ENCODE data around the gene C17orf113.
A peak's percentile ranks its signal among the peaks of the same experiment; 100 is the strongest.

Gene C17orf113

GRCh38 chr17:42050393-42051012, at the start of gene C17orf113:
Gene C17orf113 (minus strand): TSS chr17:42050601. CDS start chr17:42043376, 7,225 bp downstream.
- DNase-seq = peak; percentile 52 to 58

GRCh38 chr17:42098730-42099399, 48.5 kb upstream of the C17orf113 start:
- no peak for DNase-seq

- DNase-seq = peak; percentile 51 to 65
These were observed 47.6 kb upstream of the C17orf113 start, which contains the start of gene ZNF385C for GRCh38 chr17:42097691-42098631. Gene ZNF385C (minus strand): TSS chr17:42098473. CDS start chr17:42063056, 35,417 bp downstream.

DNA sequence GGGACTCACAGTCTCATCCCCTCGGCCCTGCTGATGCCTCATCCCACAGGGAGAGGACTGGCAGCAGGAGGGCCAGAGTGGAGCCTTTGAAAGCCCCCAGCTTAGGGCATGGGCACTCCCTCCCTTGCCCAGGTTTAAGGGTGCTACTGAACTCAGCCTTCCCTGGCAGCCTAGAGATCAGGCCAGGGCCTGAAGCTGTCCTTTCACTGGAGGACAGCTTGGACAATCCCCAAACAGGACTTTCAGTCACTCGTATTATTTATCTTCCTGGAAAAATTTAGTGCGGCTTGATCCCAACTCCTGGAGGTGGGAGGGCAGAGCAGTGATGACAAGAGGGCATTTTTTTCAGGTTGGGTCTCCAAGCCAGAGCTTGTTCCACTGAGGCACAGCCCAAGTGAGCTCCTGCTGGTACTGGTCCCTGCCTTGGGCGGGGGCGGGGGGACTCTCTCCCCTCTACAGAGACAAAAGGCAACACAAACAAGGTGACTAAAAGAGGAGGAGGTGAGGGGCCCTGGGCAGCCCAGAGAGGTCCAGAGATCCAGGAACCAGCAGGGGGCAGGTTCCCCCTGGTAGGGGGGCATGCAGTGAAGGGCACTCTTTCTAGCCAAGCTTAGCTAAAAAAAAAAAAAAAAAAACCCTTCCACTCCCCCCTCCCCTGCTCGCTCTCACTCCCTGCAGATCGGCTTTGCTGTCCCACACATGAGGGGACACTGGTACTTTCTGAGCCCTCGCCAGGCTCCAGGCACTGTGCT, 46.1 kb upstream of the C17orf113 start:
- no peak for DNase-seq

GRCh38 chr17:42094375-42095069, 44.1 kb upstream of the C17orf113 start:
- DNase-seq = no peak

DNA sequence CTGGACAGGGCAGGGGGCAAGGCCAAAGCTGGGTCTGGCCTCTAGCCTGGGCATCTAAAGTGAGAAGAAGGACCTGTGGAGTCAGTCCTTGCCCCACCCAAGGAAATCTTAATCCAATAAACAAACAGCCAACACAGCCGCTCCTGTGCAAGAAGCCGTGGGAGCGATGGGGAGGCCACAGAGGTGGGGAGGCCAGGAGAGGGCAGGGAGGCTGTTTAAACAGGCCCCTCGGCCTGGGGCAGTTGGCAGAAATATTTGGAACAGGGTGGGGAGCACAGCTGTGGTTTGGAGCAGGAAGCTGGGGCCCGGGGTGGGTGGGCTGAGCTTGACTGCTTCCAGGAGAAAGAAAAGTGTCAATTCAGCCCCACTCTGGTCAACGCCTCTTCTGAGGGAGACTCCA, 42.5 kb upstream of the C17orf113 start:
- no peak for DNase-seq

DNA sequence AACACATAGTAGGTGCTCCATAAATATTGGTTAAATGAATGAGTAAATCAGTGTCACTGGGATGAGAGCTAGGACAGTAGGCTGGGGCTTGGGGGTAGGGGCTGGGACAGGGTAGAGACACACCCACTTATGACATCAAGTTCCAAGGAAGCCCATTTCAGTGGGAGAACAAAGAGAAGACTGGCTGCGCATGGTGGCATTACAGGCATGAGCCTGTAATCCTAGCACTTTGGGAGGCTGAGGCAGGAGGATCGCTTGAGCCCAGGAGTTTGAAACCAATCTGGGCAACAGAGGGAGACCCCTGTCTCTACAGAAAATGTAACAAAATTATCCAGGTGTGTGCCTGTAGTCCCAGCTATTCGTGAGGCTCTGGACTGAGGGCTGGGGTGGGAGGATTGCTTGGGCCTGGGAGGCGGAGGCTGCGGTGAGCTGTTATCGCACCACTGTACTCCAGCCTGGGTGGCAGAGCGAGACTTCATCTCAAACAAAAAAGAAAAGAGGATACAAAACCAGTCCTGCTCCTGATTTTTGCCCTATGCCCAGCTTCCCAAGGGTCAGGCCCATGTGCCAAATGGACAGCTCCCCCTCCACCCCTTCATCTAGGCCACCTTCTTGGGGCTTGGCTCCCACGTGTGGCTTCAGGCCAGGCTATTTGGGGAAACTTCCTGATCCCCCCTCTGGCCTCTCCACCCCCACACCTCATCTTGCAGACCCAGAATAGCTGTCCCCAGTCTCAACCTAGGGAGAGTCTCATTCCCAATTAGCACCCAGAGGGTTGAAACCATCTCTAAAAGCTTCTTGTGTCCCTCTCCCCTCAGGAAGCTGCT, 40.8 kb upstream of the C17orf113 start:
- DNase-seq = no peak

DNA sequence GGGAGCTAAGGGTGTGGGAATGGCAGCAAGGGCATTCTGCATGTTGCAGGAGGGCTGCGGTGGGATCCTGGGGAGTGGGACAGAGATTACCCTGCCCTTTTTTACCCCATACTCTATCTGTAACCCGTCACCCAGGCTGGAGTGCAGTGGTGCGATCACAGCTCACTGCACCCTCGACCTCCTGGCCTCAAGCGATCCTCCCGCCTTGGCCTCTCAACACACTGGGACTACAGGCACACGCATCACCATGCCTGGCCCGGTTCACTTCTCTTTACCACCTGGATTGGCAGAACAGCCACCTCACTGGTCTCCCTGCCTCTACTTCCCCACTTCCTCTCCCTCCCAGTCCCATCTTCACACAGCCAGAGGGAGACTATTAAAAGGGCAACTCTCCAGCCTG, 38.3 kb upstream of the C17orf113 start:
- DNase-seq = no peak

DNA sequence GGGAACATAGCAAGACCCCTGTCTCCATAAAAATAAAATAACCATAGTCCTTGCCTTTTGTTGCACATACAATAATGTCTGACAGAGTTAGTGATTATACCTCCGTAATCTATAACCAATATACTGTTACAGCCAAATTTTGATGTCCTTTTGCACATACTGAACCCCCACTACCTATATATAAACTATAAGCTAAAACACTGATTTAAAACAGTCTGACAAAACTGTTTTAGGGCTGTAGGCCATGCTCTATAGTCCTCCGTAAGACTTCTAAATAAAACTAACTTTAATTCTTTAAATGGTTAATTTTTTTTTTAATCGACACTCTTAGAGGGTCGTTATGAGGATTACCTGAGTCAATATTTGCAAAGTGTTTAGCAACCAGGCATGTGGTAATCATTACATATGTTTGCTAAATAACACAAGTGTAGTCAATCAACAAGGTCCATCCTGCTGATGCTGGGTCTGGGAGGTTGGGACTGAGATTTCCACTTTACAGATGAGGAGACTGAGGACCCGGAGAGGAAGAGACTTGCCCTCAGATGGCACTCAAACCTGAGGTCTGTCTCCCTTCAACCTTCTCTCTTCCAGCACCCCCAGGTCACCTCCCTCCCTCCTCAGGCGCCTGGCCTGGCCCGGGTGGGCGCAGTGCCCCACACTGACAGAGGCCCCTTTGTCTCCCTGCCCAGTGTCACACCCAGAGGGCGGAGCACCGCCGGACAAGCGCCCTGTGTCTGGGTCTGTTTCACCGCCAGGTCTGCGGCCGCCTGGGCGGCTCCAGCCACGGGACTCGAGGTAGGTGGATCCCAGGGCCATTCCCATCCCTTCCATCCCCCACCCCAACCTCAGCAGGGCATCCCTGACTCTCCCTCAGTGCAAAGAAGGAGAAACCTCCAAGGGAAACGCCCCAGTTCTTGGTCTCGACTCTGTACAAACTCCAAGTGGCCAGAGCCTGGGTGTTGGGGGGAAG, 37.6 kb upstream of the C17orf113 start:
- no peak for DNase-seq

DNA sequence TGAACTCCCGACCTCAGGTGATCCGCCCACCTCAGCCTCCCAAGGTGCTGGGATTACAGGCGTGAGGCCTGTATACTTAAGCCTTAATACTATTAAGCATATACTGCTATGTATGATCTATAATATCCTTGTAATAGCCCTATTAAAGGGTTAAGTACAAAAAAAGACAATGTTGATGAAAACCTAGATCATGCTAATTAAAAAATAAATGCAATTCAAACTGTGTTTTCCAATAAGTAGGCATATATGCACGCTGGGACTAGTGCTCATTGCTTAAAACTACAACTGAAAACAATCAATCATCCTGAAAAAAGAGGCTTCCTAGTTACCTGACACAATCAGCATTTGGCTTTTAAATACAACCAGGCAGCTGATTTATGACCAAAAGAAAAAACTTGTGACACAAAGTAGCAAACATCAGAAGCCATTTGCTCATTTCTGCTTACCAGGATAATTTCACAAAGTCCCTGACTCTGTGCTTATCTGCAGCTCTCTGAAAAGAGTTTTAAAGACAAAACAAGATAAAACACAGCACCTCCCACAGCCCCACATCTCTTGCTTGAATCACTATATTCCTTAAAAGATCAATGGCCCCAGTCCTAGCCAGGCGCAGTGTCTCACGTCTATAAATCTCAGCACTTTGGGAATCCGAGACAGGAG, 36.8 kb upstream of the C17orf113 start:
- DNase-seq = no peak

DNA sequence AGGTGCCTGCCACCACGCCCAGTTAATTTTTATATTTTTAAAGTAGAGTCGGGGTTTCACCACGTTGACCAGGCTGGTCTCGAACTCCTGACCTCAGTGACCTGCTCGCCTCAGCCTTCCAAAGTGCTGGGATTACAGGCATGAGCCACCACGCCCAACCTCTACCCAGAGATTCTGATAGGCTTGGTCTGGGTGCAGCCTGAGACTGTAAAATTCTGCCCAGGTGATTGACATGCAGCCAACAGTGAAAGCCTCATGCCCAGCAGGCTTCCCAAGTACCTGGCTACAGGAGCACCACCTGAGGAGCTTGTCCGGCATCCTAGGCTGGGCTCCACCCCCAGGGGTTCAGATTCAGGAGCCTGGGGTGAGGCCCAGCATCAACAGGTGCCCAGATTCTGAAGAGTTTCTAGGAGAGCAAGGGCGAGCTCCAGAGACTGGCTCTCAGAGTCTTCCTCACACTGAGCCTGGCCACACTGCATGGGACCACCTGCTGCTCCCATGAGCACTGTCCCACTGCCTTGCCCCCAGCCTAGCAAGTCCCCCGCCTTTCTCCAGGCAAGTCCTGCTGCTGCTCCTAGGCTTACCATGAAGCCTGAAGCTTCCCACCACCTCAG, 31.2 kb upstream of the C17orf113 start:
- no peak for DNase-seq

GRCh38 chr17:42079541-42079940, 29.1 kb upstream of the C17orf113 start:
- no peak for DNase-seq

- no peak for DNase-seq
These were observed 28.1 kb upstream of the C17orf113 start for GRCh38 chr17:42078396-42079043.

- no peak for DNase-seq
These were observed 27.4 kb upstream of the C17orf113 start for GRCh38 chr17:42077755-42078154.

GRCh38 chr17:42076797-42077559, 26.6 kb upstream of the C17orf113 start:
- no peak for DNase-seq

- no peak for DNase-seq
These were observed 25.4 kb upstream of the C17orf113 start for GRCh38 chr17:42075789-42076188.

All from activated T-cell treated with anti-CD3 and anti-CD28 coated beads, Interleukin-2, amount 50 U/mL, for 48 hours (primary cell).